Activated CD8-positive, alpha-beta memory T cell treated with anti-CD3 and anti-CD28 coated beads, Interleukin-2, amount 50 U/mL, for 24 hours (primary cell): ENCODE data around the gene SERPINA5.
"Not testable (repeated sequence)": the region's sequence is repeated elsewhere in the genome, so short reads cannot be mapped to it uniquely, and the experiment has no call there.

Source experiments
- DNase-seq: peaks from one replicate; pipeline ENCODE4 v3.0.0-alpha.2; 2020; ENCODE audit errors: extremely low read depth

SERPINA5 gene

GRCh38 chr14:94621358-94622134 is 40.3 kb downstream of the SERPINA5 start:
- DNase-seq: no peak

- DNase-seq: no peak
Observed at GRCh38 chr14:94622653-94623421, 41.6 kb downstream of the SERPINA5 start.

- no peak for DNase-seq
Observed at GRCh38 chr14:94623422-94623809, 42.2 kb downstream of the SERPINA5 start.

GRCh38 chr14:94623856-94624499 is 42.8 kb downstream of the SERPINA5 start:
- DNase-seq: no peak

GRCh38 chr14:94624537-94625352 is 43.5 kb downstream of the SERPINA5 start:
- DNase-seq: no peak

- DNase-seq: no peak
Observed at GRCh38 chr14:94625353-94625635, 44.1 kb downstream of the SERPINA5 start.

- no peak for DNase-seq
Observed at GRCh38 chr14:94628578-94628977, 47.4 kb downstream of the SERPINA5 start.

- no peak for DNase-seq
Observed at GRCh38 chr14:94630396-94630795, 49.2 kb downstream of the SERPINA5 start.

- DNase-seq: no peak
Observed at GRCh38 chr14:94631050-94631449, 49.8 kb downstream of the SERPINA5 start.

- DNase-seq: no peak
Observed at GRCh38 chr14:94631536-94632304, 50.5 kb downstream of the SERPINA5 start.

- no peak for DNase-seq
Observed at GRCh38 chr14:94632305-94632590, 51.0 kb downstream of the SERPINA5 start.

GRCh38 chr14:94633121-94633520 is 51.9 kb downstream of the SERPINA5 start:
- DNase-seq: no peak

GRCh38 chr14:94635154-94635553 is 53.9 kb downstream of the SERPINA5 start:
- DNase-seq: no peak

- no peak for DNase-seq
Observed at GRCh38 chr14:94636744-94637412, 55.7 kb downstream of the SERPINA5 start.

- DNase-seq: not testable (repeated sequence)
Observed at GRCh38 chr14:94637814-94638213, 56.6 kb downstream of the SERPINA5 start.

GRCh38 chr14:94638339-94638738 is 57.1 kb downstream of the SERPINA5 start:
- DNase-seq: no peak

- DNase-seq: no peak
Observed at GRCh38 chr14:94638961-94639817, 58.0 kb downstream of the SERPINA5 start.

- DNase-seq: no peak
Observed at GRCh38 chr14:94640721-94641631, 59.8 kb downstream of the SERPINA5 start.

GRCh38 chr14:94641632-94641955 is 60.4 kb downstream of the SERPINA5 start:
- DNase-seq: no peak
